Naive thymus-derived CD8-positive, alpha-beta T cell (primary cell): ENCODE data around the gene AFTPH. TPM values are rescaled to one million over a fixed set of nuclear protein-coding genes. Genes with fewer than 3 reads are reported as not detected.

ENCODE experiments used
- ATAC-seq, 2 donors: fragments of 150-1000 bp; cut with Tn5 transposase in 1 of 2; sonication (Bioruptor Pico), chemical (Tn5 transposase) in 1 of 2; 1 replicate in 1 of 2; 2 replicates in 1 of 2; pipeline ENCODE4 v1.10.0; 2021; ENCODE audit warnings: mild to moderate bottlenecking in 2 of 2, moderate library complexity in 2 of 2
- POLR2A ChIA-PET: fragments of 350-600 bp; sonication (Branson Sonifier 250); formaldehyde crosslinking; loops from one replicate; lab custom pipeline; 2021; ENCODE audit warnings: antibody characterized with exemption; lab: Charles Lee
- DNase-seq, 10 donors: peaks; one replicate each; pipeline versions ENCODE4 v3.0.0 to v3.0.0-alpha.2; 2020 to 2022
- H3K27ac Mint-ChIP-seq, 10 donors: one replicate each; pipeline ENCODE4 v1.8.0; 2020 to 2022; ENCODE audit warnings: mild to moderate bottlenecking in 10 of 10, mixed read lengths in 10 of 10, moderate library complexity in 4 of 10, inconsistent platforms in 1 of 10
- H3K27me3 Mint-ChIP-seq, 5 donors: one replicate each; pipeline ENCODE4 v1.8.0; 2021 to 2022; ENCODE audit warnings: mixed read lengths in 5 of 5
- H3K36me3 Mint-ChIP-seq, 3 donors: one replicate each; pipeline ENCODE4 v1.8.0; 2020 to 2022; ENCODE audit warnings: mixed read lengths in 3 of 3, mild to moderate bottlenecking in 2 of 3, inconsistent platforms in 1 of 3
- H3K4me1 Mint-ChIP-seq, 4 donors: one replicate each; pipeline ENCODE4 v1.8.0; 2021 to 2022; ENCODE audit warnings: mixed read lengths in 4 of 4
- H3K4me3 Mint-ChIP-seq, 10 donors: one replicate each; pipeline ENCODE4 v1.8.0; 2020 to 2022; ENCODE audit warnings: mild to moderate bottlenecking in 10 of 10, mixed read lengths in 10 of 10, moderate library complexity in 6 of 10, inconsistent platforms in 1 of 10
- H3K9me3 Mint-ChIP-seq, 9 donors: one replicate each; pipeline ENCODE4 v1.8.0; 2020 to 2022; ENCODE audit warnings: mixed read lengths in 9 of 9, mild to moderate bottlenecking in 3 of 9, inconsistent platforms in 1 of 9, moderate library complexity in 1 of 9
- polyA plus RNA-seq, 3 donors: library from polyadenylated mRNA; unstranded; fragments of 300-500 nt; fragmentation: Illumina TruSeq; gene quantifications; one replicate each; pipeline ENCODE4 v1.2.3, GENCODE V29; 2021
- total RNA-seq, 8 experiments: library from RNA in 2 of 8; stranded (reverse) in 2 of 8; gene quantifications; one replicate each; pipeline ENCODE4 v1.2.3 and lab custom pipeline; 2021 to 2026

AFTPH gene
- total and polyA plus RNA-seq, 5 experiments from 2014 or later: 20.9 to 51.6 (median 23.6) TPM

GRCh38 chr2:64532030-64532429, 7.9 kb downstream of the AFTPH start:
- Mint-ChIP-seq H3K27ac (peak overlapping the region in 8 of 10 donors; percentile 17 to 81 (median 40)), H3K36me3 (peaks cover 0 to 8% (median 4%) of the 10 kb centered on the region in 3 donors), H3K4me3 (peak overlapping the region in 3 of 10 donors; percentile 0 to 34 (median 20)), H3K9me3 (no peaks in the 10 kb centered on the region), H3K4me1 (peaks cover 26 to 77% (median 60%) of the 10 kb centered on the region in 4 donors), H3K27me3 (no peaks in the 10 kb centered on the region)
- POLR2A ChIA-PET: no interaction called here
- DNase-seq (no peak), ATAC-seq (no peak)

GRCh38 chr2:64533882-64534281, 9.8 kb downstream of the AFTPH start:
- peaks cover 0 to 8% (median 4%) of the 10 kb centered on the region in 3 donors for H3K36me3 Mint-ChIP-seq
- H3K27ac Mint-ChIP-seq: no peak overlapping the region
- no peaks in the 10 kb centered on the region for H3K9me3 Mint-ChIP-seq
- DNase-seq (no peak), ATAC-seq (no peak)
- peak overlapping the region in 3 of 10 donors; percentile 10 to 26 (median 26) for H3K4me3 Mint-ChIP-seq
- POLR2A ChIA-PET: no interaction called here
- peaks cover 22 to 75% (median 56%) of the 10 kb centered on the region in 4 donors for H3K4me1 Mint-ChIP-seq
- H3K27me3 Mint-ChIP-seq: no peaks in the 10 kb centered on the region

GRCh38 chr2:64534363-64534762, 10.2 kb downstream of the AFTPH start:
- ATAC-seq (no peak), DNase-seq (no peak)
- peaks cover 0 to 8% (median 4%) of the 10 kb centered on the region in 3 donors for H3K36me3 Mint-ChIP-seq
- POLR2A ChIA-PET: interaction anchor here (0.7 kb wide), 1 partner anchor 14 kb away, joined by 3 read pairs; no protein-coding TSS in a partner anchor
- H3K9me3 Mint-ChIP-seq: no peaks in the 10 kb centered on the region
- H3K4me1 Mint-ChIP-seq: peaks cover 21 to 75% (median 56%) of the 10 kb centered on the region in 4 donors
- peak overlapping the region in 7 of 10 donors; percentile 1 to 62 (median 40) for H3K4me3 Mint-ChIP-seq
- peak overlapping the region in 2 of 10 donors; percentile 2 to 67 for H3K27ac Mint-ChIP-seq
- H3K27me3 Mint-ChIP-seq: no peaks in the 10 kb centered on the region

GRCh38 chr2:64535024-64535423, 10.9 kb downstream of the AFTPH start:
- ATAC-seq: no peak
- POLR2A ChIA-PET: interaction anchor here (0.7 kb wide), 1 partner anchor 13 kb away, joined by 3 read pairs; no protein-coding TSS in a partner anchor
- H3K9me3 Mint-ChIP-seq: no peaks in the 10 kb centered on the region
- no peak for DNase-seq
- H3K4me3 Mint-ChIP-seq: no peak overlapping the region
- peaks cover 26 to 81% (median 61%) of the 10 kb centered on the region in 4 donors for H3K4me1 Mint-ChIP-seq
- peaks cover 0 to 8% (median 4%) of the 10 kb centered on the region in 3 donors for H3K36me3 Mint-ChIP-seq
- no peaks in the 10 kb centered on the region for H3K27me3 Mint-ChIP-seq
- peak overlapping the region in 2 of 10 donors; percentile 37 to 63 for H3K27ac Mint-ChIP-seq

GRCh38 chr2:64537991-64538390, 13.9 kb downstream of the AFTPH start:
- Mint-ChIP-seq H3K4me3 (no peak overlapping the region), H3K36me3 (peaks cover 0 to 8% (median 2%) of the 10 kb centered on the region in 3 donors), H3K27ac (no peak overlapping the region), H3K9me3 (no peaks in the 10 kb centered on the region), H3K27me3 (no peaks in the 10 kb centered on the region), H3K4me1 (peaks cover 25 to 75% (median 58%) of the 10 kb centered on the region in 4 donors)
- POLR2A ChIA-PET: interaction anchor here (2.5 kb wide), 1 partner anchor 12 kb away, joined by 9 read pairs; no protein-coding TSS in a partner anchor
- ATAC-seq (no peak), DNase-seq (no peak)

GRCh38 chr2:64538764-64539433, 14.8 kb downstream of the AFTPH start:
- DNase-seq (no peak), ATAC-seq (no peak)
- Mint-ChIP-seq H3K27me3 (no peaks in the 10 kb centered on the region), H3K4me3 (no peak overlapping the region), H3K9me3 (no peaks in the 10 kb centered on the region), H3K36me3 (peaks cover 0 to 8% (median 2%) of the 10 kb centered on the region in 3 donors), H3K27ac (peak overlapping the region in 1 of 10 donors; percentile 66), H3K4me1 (peaks cover 34 to 76% (median 64%) of the 10 kb centered on the region in 4 donors)
- POLR2A ChIA-PET: no interaction called here

- DNase-seq: no peak
- ATAC-seq: no peak
- Mint-ChIP-seq H3K4me3 (no peak overlapping the region), H3K36me3 (peaks cover 0 to 8% (median 2%) of the 10 kb centered on the region in 3 donors), H3K27me3 (no peaks in the 10 kb centered on the region), H3K9me3 (no peaks in the 10 kb centered on the region), H3K27ac (no peak overlapping the region), H3K4me1 (peaks cover 38 to 74% (median 61%) of the 10 kb centered on the region in 4 donors)
- POLR2A ChIA-PET: interaction anchor here (0.5 kb wide), 1 partner anchor 31 kb away, joined by 3 read pairs; no protein-coding TSS in a partner anchor
Observed at GRCh38 chr2:64540615-64541014, 16.5 kb downstream of the AFTPH start.

- no peak overlapping the region for H3K4me3 Mint-ChIP-seq
- peak overlapping the region in 1 of 10 donors; percentile 49 for H3K27ac Mint-ChIP-seq
- H3K36me3 Mint-ChIP-seq: peaks cover 0 to 6% (median 0%) of the 10 kb centered on the region in 3 donors
- H3K27me3 Mint-ChIP-seq: no peaks in the 10 kb centered on the region
- POLR2A ChIA-PET: interaction anchor here (0.6 kb wide), 1 partner anchor 432 kb away, joined by 9 read pairs; no protein-coding TSS in a partner anchor
- peaks cover 33 to 69% (median 54%) of the 10 kb centered on the region in 4 donors for H3K4me1 Mint-ChIP-seq
- ATAC-seq (no peak), DNase-seq (no peak)
- no peaks in the 10 kb centered on the region for H3K9me3 Mint-ChIP-seq
Observed at GRCh38 chr2:64541547-64541946, 17.4 kb downstream of the AFTPH start.

- H3K4me3 Mint-ChIP-seq: no peak overlapping the region
- POLR2A ChIA-PET: interaction anchor here (0.8 kb wide), 1 partner anchor 18 kb away, joined by 5 read pairs; the partner anchor contains the start of gene AFTPH
- H3K4me1 Mint-ChIP-seq: peaks cover 33 to 71% (median 50%) of the 10 kb centered on the region in 4 donors
- no peaks in the 10 kb centered on the region for H3K9me3 Mint-ChIP-seq
- DNase-seq (no peak), ATAC-seq (no peak)
- H3K36me3 Mint-ChIP-seq: peaks cover 0 to 3% (median 0%) of the 10 kb centered on the region in 3 donors
- peak overlapping the region in 2 of 10 donors; percentile 14 to 49 for H3K27ac Mint-ChIP-seq
- no peaks in the 10 kb centered on the region for H3K27me3 Mint-ChIP-seq
Observed at GRCh38 chr2:64542071-64543007, 18.2 kb downstream of the AFTPH start.

- DNase-seq (no peak), ATAC-seq (no peak)
- Mint-ChIP-seq H3K36me3 (peaks cover 0 to 3% (median 0%) of the 10 kb centered on the region in 3 donors), H3K4me1 (peaks cover 33 to 66% (median 47%) of the 10 kb centered on the region in 4 donors), H3K27me3 (no peaks in the 10 kb centered on the region), H3K4me3 (no peak overlapping the region), H3K9me3 (no peaks in the 10 kb centered on the region), H3K27ac (peak overlapping the region in 3 of 10 donors; percentile 23 to 58 (median 26))
- POLR2A ChIA-PET: interaction anchor here (0.8 kb wide), 1 partner anchor 19 kb away, joined by 5 read pairs; the partner anchor contains the start of gene AFTPH
Observed at GRCh38 chr2:64543008-64543697, 19.0 kb downstream of the AFTPH start.

- H3K27me3 Mint-ChIP-seq: no peaks in the 10 kb centered on the region
- no peak overlapping the region for H3K27ac Mint-ChIP-seq
- H3K9me3 Mint-ChIP-seq: no peaks in the 10 kb centered on the region
- no peak for DNase-seq
- no peak overlapping the region for H3K4me3 Mint-ChIP-seq
- peaks cover 4 to 28% (median 23%) of the 10 kb centered on the region in 3 donors for H3K36me3 Mint-ChIP-seq
- no peak for ATAC-seq
- POLR2A ChIA-PET: no interaction called here
- peaks cover 13 to 29% (median 23%) of the 10 kb centered on the region in 4 donors for H3K4me1 Mint-ChIP-seq
Observed at GRCh38 chr2:64548761-64549160, 24.6 kb downstream of the AFTPH start.
